Activated CD8-positive, alpha-beta memory T cell treated with anti-CD3 and anti-CD28 coated beads, Interleukin-2, amount 50 U/mL, for 48 hours (primary cell): Measurements from ENCODE around the gene FNDC1.
"Not testable (repeated sequence)": the region's sequence is repeated elsewhere in the genome, so short reads cannot be mapped to it uniquely, and the experiment has no call there.

Source experiments
- DNase-seq: peaks from one replicate; pipeline ENCODE4 v3.0.0-alpha.2; 2020

FNDC1 gene

DNA sequence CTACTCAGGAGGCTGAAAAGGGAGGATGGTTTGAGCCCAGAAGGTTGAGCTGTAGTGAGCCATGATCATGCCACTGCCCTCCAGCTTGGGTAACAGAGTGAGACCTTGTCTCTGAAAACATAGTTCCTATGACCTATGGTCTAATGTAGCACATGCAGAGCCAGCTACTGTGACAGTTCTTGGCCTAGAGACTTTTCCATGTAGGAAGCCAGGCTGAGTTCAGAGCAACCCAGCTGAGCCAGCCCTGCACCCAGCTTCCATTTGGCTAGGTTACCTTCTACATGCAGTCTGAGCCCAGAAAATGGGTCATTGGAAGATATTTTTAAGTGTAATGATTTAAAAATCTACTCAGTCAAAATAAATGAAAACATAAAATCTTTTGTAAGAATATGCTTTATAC lies 92.8 kb downstream of the FNDC1 start:
- DNase-seq, result no peak

- DNase-seq, result no peak
Measured at GRCh38 chr6:159262586-159262985, 93.4 kb downstream of the FNDC1 start.

GRCh38 chr6:159267165-159267564 lies 98.0 kb downstream of the FNDC1 start:
- DNase-seq, result no peak

- DNase-seq, result no peak
Measured at GRCh38 chr6:159268511-159268910, 99.3 kb downstream of the FNDC1 start.

- DNase-seq, result no peak
Measured at GRCh38 chr6:159271257-159271656, 102.1 kb downstream of the FNDC1 start.

DNA sequence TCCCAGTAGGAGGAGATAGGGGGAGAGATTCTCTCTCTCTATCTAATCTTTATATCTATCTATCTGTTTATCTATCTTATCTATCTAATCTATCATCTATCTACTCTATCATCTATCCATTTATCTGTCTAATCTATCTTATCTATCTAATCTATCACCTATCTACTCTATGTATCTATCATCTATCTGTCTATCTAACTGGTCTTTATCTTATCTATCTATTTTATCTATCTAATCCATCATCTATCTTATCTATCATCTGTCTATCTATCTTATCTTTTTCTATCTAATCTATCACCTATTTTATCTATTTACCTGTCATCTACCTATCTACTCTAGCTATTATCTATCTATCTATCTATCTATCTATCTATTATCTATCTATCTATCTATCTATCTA lies 109.4 kb downstream of the FNDC1 start:
- no peak for DNase-seq

DNA sequence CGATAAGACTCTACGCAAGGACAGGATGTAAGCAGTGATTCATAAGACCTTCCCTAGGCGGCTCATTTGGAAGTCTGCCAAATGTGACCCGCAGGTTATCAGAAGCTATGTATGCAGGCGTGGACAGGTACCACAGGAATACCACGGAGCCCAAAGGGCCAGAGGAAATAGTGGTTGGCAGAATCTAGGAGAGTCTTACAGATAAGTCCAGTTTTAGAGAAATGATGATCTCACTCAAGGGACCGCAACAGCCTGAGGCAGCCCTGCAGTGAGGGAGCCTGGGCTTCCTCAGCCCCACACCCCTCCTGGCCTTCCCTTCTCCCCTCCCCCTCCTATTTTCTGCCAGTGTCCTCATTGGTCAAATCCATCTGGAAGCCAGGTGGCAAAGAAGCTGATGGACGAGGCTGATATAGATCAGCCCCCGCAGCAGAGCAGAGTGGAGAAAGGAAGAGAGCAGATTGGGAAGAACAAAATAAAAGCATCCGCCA lies 110.6 kb downstream of the FNDC1 start:
- DNase-seq, result no peak

DNA sequence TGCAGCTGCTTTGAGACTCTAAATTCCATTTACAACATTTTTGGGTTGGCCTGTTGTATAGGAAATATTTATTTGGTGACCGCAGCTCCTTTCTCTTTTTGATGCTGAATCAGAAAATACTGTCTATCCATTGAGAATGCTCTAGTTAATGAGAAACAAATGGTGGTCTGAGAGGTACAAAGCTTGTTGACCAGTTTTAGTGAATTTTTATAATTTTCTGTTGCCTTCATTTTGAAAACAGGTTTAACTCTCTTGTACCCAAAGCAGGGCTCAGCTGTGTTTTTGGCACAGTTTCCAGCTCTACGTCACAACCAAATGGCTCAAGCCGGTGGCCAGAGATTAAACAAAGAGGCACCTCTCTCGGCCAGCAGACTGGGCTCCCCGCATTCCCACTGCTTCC lies 113.2 kb downstream of the FNDC1 start:
- no peak for DNase-seq

GRCh38 chr6:159284661-159285060 lies 115.5 kb downstream of the FNDC1 start:
- not testable (repeated sequence) for DNase-seq

DNA sequence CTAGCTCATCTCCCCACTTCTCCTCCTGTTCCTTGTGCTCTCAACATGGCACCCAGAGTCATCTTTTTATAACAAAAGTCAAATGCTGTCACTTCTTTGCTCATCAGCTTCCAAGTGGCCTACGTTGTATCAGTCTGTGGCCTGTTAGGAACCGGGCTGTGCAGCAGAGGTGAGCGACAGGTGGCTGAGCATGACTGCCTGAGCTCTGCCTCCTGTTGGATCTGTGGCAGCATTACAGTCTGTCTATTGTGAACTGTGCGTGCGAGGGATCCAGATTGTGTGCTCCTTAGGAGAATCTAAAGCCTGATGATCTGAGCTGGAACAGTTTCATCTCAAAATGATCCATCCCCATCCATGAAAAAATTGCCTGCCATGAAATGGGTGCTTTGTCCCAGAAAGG lies 129.6 kb downstream of the FNDC1 start:
- no peak for DNase-seq

DNA sequence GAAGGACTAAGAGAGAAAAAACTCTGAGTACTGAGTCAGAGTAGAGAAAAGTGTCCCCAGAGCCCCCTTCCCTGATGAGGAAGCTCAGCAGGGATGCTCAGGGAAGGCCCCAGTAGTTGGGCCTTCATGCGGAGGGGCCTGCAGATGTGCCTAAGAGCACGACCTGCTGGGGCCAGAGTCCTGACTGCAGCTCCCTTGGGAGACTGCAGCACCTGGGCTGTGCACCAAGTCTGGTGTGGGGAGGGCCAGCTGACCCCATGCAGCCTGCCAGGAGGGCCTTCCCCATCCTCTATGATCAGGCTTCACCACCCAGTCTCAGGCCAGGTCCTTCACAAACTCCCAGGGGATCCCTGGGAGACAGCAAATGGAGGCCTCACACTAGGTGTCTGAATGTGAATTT lies 130.4 kb downstream of the FNDC1 start:
- DNase-seq, result no peak

- no peak for DNase-seq
Measured at GRCh38 chr6:159301277-159301676, 132.1 kb downstream of the FNDC1 start.

DNA sequence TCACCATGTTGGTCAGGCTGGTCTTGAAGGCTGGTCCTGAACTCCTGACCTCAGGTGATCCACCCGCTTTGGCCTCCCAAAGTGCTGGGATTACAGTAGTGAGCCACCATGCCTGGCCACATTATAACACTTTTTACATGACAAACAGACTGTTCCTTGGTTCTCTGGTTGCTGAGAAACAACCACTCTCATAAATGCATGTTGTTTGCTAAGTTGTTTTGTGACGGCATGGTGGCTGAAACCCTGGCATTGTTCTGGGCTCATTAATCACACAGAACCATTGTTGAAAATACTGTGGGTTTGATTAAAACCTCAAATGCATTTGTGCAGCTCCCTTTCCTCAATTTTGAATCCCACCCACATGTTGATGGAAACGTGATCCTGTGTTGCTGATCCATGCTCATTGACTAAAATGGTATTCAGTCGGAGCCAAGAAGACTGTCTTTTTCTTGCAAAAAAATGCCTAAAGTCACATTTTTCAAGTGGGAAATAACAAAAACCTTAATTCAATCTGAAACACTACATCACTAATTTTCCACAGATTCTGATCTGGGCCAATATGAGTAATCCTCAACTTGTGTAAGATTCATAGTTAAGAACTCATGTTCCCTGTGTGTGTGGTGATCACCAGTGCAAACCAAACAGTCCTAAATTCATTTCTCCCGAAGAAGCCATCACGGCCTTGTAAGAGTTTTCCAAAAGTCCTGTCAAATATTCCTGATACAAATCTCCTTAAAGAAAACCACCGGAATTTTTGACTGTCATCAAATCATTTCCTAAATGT lies 132.8 kb downstream of the FNDC1 start:
- DNase-seq, result no peak

DNA sequence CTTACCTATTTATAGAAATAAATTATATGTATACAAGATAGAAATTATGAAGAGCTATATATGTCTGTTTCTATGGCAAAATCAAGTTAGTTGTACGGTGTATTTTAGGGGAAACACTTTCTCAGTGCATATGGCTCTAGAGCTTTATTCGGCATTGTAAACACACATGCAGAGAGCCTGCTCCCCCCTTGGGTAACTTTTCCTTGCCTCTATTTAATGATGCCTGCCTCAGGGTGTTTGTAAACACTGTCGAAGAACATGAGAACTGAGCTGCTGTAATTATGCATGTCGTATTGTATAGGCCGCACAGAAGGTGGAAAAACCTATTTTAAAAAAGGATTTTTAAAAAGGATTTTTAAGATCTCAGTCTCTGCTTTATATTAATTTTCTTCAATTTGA lies 133.4 kb downstream of the FNDC1 start:
- no peak for DNase-seq

- DNase-seq, result no peak
Measured at GRCh38 chr6:159303159-159303558, 134.0 kb downstream of the FNDC1 start.

DNA sequence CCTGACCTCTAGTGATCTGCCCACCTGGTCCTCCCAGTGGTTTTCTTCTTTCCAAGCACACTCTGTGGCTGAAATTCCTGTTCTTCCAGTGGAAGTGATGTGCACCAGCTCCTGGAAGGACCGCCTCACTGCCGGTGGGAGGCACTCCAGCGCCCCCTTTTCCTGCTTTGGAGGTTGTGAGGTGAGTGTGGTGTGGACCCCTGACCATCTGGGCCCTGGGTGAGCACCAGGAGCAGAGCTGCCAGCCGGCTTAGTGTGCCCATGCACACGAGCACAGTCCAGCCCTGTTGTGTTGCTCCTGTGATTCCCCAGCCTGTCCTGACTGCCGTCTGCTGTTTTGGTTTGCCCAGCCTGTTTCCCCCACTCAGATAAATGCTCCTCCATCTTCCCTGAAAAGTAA lies 134.6 kb downstream of the FNDC1 start:
- DNase-seq, result no peak

GRCh38 chr6:159304641-159305040 lies 135.4 kb downstream of the FNDC1 start:
- DNase-seq, result no peak

DNA sequence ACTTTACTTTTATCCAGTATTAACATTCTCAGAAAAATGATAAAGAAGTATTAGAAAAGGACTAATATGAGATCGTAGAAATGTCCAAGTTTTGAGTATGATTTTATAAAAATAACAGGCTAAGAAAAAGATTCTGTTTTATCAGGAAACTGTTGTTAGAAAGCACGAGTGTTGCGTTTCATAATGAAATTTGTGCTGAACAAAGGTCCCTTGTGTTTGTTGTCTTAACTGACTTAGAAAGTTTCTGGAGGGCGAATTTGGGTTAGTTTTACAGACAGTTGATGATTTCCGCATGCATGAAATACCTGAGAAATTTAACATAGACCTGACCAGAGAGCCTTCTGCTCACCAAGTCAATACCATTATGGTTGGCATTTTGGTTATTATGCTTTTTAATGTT lies 136.0 kb downstream of the FNDC1 start:
- no peak for DNase-seq

GRCh38 chr6:159305804-159306537 lies 136.8 kb downstream of the FNDC1 start:
- no peak for DNase-seq

- DNase-seq, result no peak
Measured at GRCh38 chr6:159307246-159307790, 138.1 kb downstream of the FNDC1 start.

DNA sequence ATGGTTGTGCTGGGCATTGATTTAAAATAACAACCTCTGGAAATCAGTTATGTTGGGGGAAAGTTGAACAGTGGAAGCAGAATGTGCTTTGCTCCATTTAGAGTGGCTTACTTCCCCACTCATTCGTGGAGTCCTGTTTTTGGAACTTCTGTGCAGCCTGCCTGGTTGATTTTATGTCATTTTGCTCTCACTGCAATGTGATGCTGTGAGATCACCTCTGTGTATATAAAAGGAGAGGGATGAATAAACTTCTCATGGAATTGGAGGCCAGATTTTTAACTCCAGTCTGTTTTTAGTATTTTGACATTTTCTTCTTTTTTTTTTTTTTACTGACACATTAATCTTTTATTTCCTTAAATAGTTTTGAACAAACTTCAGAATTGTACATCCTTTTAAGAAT lies 139.0 kb downstream of the FNDC1 start:
- DNase-seq, result no peak

DNA sequence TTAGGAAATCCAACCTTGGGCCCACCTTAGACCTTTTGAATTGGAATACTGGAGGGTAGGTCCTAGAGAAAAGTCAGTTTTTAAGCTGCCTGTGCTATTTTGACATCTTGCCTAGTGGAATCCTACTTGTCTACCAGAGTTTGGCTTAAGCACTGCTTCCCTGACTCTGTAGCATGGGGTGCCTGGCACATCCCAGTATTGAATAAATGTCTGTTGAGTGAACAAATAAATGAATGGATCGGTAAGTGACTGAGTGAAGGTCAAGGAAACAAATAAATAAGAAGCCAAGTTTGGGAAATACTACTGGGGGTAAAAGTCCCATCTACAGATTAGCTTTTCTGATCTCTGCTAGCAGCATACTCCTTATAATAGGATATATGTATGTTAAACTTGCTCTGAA lies 140.5 kb downstream of the FNDC1 start:
- DNase-seq, result no peak

GRCh38 chr6:159311618-159312017 lies 142.4 kb downstream of the FNDC1 start:
- DNase-seq, result no peak

DNA sequence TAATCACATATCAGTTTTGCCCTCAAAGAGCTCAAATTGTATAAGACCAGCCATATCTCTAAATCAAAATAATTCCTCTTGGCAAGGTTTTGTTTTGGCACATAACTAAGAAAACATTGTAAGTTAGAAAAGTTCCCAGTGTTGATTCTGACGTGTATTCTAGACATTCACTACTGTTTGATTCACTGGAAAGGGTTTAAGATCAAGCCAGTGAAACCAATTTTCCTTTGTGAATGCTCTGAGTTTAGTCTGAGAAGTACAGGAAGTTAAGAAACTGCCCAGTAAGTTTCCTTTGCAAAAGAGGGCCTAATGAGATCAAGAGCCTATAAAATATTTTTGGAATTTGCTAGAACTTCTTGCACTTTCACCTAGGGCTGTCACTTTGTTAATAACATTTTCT lies 143.0 kb downstream of the FNDC1 start:
- DNase-seq, result no peak
